Adrenal gland (tissue), 5 donors: Measurements from ENCODE around the gene XCL2.

Experiments used
- CTCF ChIP-seq, 6 experiments: fragments of 450-650 bp in 4 of 6; fragments of 200-600 bp in 2 of 6; sonication (generic) in 1 of 6; IDR thresholded peaks; 1 replicate in 5 of 6; 2 replicates in 1 of 6; pipeline versions ENCODE4 v1.5.1 to v1.8.0; 2016 to 2021; ENCODE audit warnings: antibody characterized with exemption in 6 of 6, mild to moderate bottlenecking in 2 of 6, moderate library complexity in 1 of 6
- POLR2A ChIP-seq, 2 donors: fragments of 450-650 bp; IDR thresholded peaks; one replicate each; pipeline ENCODE4 v1.6.1; 2017; ENCODE audit warnings: antibody characterized with exemption in 2 of 2, mild to moderate bottlenecking in 2 of 2, moderate library complexity in 1 of 2
- donor health status: DM: no; HTN: no; CAD: no.

GRCh38 chr1:168565825-168566224, 22.0 kb upstream of the XCL2 start:
- TF ChIP-seq CTCF (IDR thresholded peaks at IDR 0.05) = no peak
- TF ChIP-seq POLR2A (IDR thresholded peaks at IDR 0.05) = no peak
